Neutrophil (primary cell): Measurements from ENCODE around the gene RIN1.

Experiments used
- H3K27ac ChIP-seq: fragments of 200-600 bp; sonication (generic); 2 replicates; pipeline ENCODE4 v1.5.1; 2016; ENCODE audit warnings: mild to moderate bottlenecking, moderate library complexity
- H3K27me3 ChIP-seq: fragments of 200-600 bp; sonication (generic); 2 replicates; pipeline ENCODE4 v1.6.0; 2016; ENCODE audit warnings: mild to moderate bottlenecking
- H3K36me3 ChIP-seq: fragments of 200-600 bp; sonication (generic); 2 replicates; pipeline ENCODE4 v1.5.1; 2017
- H3K4me1 ChIP-seq, 2 experiments: fragments of 200-600 bp in 1 of 2; sonication (generic) in 1 of 2; 1 replicate in 1 of 2; 2 replicates in 1 of 2; pipeline versions ENCODE4 v1.5.1 to v1.6.1; 2013 to 2016; ENCODE audit warnings: low read depth in 1 of 2, low read length in 1 of 2, mild to moderate bottlenecking in 1 of 2, moderate library complexity in 1 of 2; ENCODE audit not compliant: control insufficient read depth in 1 of 2, insufficient read depth in 1 of 2
- H3K4me3 ChIP-seq, 2 experiments: fragments of 200-600 bp in 1 of 2; sonication (generic) in 1 of 2; 1 replicate in 1 of 2; 2 replicates in 1 of 2; pipeline ENCODE4 v1.5.1; 2013 to 2016; ENCODE audit warnings: low read depth in 1 of 2, low read length in 1 of 2, mild to moderate bottlenecking in 1 of 2, moderate library complexity in 1 of 2
- H3K9me3 ChIP-seq: fragments of 200-600 bp; sonication (generic); 2 replicates; pipeline ENCODE4 v1.5.1; 2016
- TF ChIP-seq, protein P1 (sequence below): fragments of 200-600 bp; sonication (generic); IDR thresholded peaks from 2 replicates; pipeline ENCODE4 v1.5.1; 2016; ENCODE audit warnings: antibody characterized with exemption

Gene RIN1

DNA sequence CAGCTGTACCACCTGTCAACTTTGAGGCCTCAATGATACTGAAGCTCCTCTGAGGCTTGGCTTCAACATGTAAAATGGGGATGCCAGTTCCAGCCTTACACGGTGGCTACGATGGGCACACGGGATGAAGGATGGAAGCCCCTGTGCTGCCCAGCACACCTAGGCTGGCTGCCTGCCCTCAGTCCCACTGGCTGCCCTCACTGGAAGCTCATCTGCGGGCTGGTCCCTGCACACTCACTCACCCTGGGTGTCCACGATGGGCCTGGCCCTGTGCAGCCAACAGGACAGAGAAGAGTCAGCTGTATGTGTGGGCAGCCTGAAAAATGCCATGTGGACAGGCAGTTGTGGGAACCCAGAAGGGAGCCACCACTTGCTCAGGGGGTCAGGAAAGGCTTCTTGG, 49.5 kb downstream of the RIN1 start:
- Histone ChIP-seq H3K9me3 (no peaks in the 10 kb centered on the region), H3K36me3 (no peaks in the 10 kb centered on the region), H3K27me3 (peaks cover 24% of the 10 kb centered on the region), H3K4me3 (no peak overlapping the region), H3K4me1 (peaks cover 28 to 30% of the 10 kb centered on the region in 2 experiments), H3K27ac (no peak overlapping the region)
- TF ChIP-seq, protein P1, sequence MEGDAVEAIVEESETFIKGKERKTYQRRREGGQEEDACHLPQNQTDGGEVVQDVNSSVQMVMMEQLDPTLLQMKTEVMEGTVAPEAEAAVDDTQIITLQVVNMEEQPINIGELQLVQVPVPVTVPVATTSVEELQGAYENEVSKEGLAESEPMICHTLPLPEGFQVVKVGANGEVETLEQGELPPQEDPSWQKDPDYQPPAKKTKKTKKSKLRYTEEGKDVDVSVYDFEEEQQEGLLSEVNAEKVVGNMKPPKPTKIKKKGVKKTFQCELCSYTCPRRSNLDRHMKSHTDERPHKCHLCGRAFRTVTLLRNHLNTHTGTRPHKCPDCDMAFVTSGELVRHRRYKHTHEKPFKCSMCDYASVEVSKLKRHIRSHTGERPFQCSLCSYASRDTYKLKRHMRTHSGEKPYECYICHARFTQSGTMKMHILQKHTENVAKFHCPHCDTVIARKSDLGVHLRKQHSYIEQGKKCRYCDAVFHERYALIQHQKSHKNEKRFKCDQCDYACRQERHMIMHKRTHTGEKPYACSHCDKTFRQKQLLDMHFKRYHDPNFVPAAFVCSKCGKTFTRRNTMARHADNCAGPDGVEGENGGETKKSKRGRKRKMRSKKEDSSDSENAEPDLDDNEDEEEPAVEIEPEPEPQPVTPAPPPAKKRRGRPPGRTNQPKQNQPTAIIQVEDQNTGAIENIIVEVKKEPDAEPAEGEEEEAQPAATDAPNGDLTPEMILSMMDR: no peak

DNA sequence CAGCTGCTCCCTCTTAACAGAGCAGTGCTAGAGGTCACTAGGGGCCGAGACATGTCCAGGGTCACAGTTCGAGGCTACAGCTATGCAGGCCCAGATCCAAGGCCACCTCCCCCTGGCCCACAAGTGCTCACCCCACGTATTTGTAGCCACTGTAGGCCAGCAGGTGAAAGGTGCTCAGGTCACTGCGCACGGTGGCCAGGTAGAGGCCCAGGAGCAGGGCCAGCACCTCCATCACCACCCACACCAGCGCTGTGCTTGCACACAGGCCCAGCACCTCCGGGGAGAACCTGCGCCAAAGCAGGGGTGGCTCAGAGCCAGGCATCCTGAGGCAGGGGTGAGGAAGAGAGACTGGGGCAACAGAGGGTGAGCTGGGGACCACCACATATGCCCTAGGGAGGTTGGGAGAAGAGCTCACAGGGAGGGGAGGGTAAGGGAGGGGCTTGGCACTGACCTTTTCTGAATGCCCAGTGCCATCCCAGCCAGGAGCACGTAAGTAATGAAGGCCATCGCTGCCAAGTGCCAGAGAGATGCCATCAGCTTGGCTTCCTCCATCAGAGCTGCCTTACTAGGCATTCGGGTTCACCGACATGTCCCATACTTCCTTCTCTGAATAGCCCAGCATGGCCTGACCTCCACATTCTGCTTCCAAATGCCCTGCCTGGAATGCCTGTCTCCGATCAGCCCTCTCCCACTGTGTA, 50.8 kb downstream of the RIN1 start:
- H3K36me3 ChIP-seq: no peaks in the 10 kb centered on the region

DNA sequence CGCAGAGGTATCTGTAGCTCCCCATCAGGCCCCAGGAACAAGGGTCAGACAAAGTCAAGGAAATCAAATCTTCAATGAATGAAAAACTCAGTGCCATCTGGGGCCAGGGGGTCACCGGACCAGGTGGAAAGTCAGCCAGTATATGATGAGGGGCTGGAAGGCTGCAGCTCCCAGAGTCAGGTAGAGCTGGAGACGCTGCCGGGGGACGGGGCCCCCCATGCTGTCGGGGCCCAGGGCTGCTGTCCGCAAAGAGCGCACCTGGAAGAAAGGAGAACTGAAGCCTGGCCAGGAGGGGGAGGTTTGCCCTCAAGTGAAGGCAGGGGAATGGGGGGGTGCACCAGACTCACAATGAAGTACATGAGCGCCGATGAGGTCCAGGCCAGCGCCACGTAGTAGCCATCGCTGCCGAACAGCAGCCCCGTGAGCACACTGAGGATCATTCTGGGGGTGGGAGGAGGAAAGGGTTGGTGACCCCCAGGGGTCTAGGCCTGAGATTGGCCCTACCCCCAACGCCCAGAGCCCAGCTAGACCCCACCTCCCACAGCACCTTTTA, 51.6 kb downstream of the RIN1 start:
- peaks cover 11% of the 10 kb centered on the region for H3K27me3 ChIP-seq
- H3K4me1 ChIP-seq: peaks cover 23 to 28% of the 10 kb centered on the region in 2 experiments
- H3K4me3 ChIP-seq: no peak overlapping the region
- no peaks in the 10 kb centered on the region for H3K36me3 ChIP-seq
- no peaks in the 10 kb centered on the region for H3K9me3 ChIP-seq
- TF ChIP-seq, protein P1: no peak
- no peak overlapping the region for H3K27ac ChIP-seq

More for the DNA sequence above, 50.8 kb downstream of the RIN1 start:
- TF ChIP-seq, protein P1: no peak
- H3K4me1 ChIP-seq: peaks cover 28 to 30% of the 10 kb centered on the region in 2 experiments
- no peak overlapping the region for H3K4me3 ChIP-seq
- H3K9me3 ChIP-seq: no peaks in the 10 kb centered on the region
- H3K27ac ChIP-seq: no peak overlapping the region
- peaks cover 11% of the 10 kb centered on the region for H3K27me3 ChIP-seq

DNA sequence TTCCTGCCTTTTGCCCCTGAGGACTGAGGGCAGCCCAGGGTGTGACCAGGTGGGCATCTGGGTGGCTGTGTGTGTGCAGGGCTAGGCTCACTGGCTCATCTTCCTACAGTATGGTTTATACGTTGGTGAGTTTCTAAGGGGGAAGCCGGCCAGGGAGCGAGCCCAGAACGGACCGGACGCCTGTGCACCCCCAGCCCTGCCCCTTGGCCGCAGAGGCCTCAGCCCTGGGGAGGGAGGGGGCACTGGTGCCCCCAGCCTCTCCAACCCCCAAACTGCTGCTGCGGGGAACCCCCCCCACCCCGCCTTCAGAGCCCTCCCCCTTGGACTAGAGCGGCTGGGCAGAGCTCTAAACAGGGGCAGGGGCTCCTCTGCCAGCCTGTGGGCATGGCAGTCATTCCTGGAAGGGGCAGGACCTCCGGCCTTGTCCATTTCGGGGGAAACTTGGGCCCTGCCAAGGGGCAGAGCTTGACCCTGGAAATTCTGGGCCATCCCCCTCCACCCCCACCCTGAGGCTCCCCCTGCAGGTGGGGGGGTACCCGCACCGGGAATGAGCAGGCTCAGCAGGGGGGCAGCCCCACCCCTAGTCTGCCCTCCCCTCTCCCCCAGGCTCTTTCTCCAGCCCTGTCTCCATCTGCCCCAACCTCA, 52.7 kb downstream of the RIN1 start:
- H3K36me3 ChIP-seq: no peaks in the 10 kb centered on the region
- peaks cover 18% of the 10 kb centered on the region for H3K27me3 ChIP-seq
- TF ChIP-seq, protein P1: no peak
- peaks cover 16 to 23% of the 10 kb centered on the region in 2 experiments for H3K4me1 ChIP-seq
- H3K9me3 ChIP-seq: no peaks in the 10 kb centered on the region
- H3K4me3 ChIP-seq: no peak overlapping the region
- no peak overlapping the region for H3K27ac ChIP-seq

DNA sequence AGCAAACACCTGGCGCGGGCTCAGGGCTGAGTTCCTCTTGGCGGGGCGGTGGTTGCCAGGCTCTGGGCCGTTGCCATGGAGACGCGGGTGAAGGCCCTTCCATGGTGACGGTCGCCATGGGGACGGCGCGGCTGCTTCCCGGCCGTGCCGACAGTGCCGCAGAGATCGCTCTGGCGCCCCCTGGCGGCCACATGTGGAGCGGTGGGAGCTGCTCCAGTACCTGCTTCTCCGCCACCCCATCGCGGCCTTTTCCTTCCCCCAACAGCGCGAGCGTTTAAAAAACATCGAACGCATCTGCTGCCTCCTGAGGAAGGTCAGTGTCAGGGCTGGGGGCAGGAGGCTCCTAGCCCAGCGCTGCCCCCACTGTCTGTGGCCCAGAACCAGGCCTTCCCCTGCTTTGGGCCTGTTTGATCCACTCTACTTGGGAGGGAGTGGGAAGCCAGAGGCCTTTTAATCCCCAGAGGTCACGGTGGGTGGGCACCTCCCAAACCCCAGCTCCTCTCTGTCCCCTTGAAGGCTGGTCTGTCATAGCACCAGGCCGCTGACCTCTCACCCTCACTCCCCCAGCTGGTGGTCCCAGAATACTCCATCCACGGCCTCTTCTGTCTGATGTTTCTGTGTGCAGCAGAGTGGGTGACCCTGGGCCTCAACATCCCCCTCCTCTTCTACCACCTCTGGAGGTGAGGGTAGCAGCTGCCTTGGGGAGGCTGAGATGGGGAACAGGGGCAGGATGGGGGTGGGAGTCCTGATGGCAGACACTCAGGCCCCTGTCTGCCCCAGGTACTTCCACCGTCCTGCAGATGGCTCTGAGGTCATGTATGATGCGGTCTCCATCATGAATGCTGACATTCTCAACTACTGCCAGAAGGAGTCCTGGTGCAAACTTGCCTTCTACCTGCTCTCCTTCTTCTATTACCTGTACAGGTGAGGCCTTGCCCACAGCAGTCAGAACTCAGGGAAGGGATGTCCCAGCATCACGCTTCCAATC, 53.5 kb downstream of the RIN1 start:
- Histone ChIP-seq H3K27me3 (peaks cover 24% of the 10 kb centered on the region), H3K36me3 (no peaks in the 10 kb centered on the region), H3K4me3 (peak overlapping the region in 1 of 2 experiments; percentile 47), H3K27ac (peak overlapping the region; percentile 51), H3K4me1 (peaks cover 9 to 20% of the 10 kb centered on the region in 2 experiments), H3K9me3 (no peaks in the 10 kb centered on the region)
- TF ChIP-seq, protein P1: peak; percentile 93
